Neural cell (in vitro differentiated cells): ENCODE measurements around the gene PDIA6. TPM values are rescaled to one million over a fixed set of nuclear protein-coding genes. Genes with fewer than 3 reads are reported as not detected.

ENCODE experiments used
- H2AFZ ChIP-seq: fragments of 200-600, 300-800 bp; sonication (generic), shearing (Covaris generic); 2 replicates; pipeline ENCODE4 v1.6.0; 2014; ENCODE audit warnings: low read depth, mild to moderate bottlenecking, antibody characterized with exemption, low read length, moderate library complexity
- H3F3A ChIP-seq: fragments of 200-600 bp; shearing (Covaris generic); 2 replicates; pipeline ENCODE4 v1.6.1; 2016; ENCODE audit warnings: mild to moderate bottlenecking, moderate library complexity, mixed read lengths, antibody characterized with exemption, low read length; ENCODE audit not compliant: insufficient read depth, poor library complexity, severe bottlenecking
- H3K27ac ChIP-seq: fragments of 200-600, 300-800 bp; sonication (generic), shearing (Covaris generic); 2 replicates; pipeline ENCODE4 v1.5.1; 2014; ENCODE audit warnings: mild to moderate bottlenecking, low read length, moderate library complexity
- H3K27me3 ChIP-seq: fragments of 300-800, 200-600 bp; sonication (generic), shearing (Covaris generic); 2 replicates; pipeline ENCODE4 v1.6.0; 2014; ENCODE audit warnings: mild to moderate bottlenecking, low read depth, low read length, moderate library complexity; ENCODE audit not compliant: insufficient read depth
- H3K36me3 ChIP-seq: fragments of 300-800, 200-600 bp; sonication (generic), shearing (Covaris generic); 2 replicates; pipeline ENCODE4 v1.5.1; 2014; ENCODE audit warnings: mild to moderate bottlenecking, antibody characterized with exemption, low read length, moderate library complexity; ENCODE audit not compliant: insufficient read depth
- H3K4me2 ChIP-seq: fragments of 300-800, 200-600 bp; sonication (generic), shearing (Covaris generic); 2 replicates; pipeline ENCODE4 v1.6.0; 2014; ENCODE audit warnings: mild to moderate bottlenecking, low read length
- H3K4me3 ChIP-seq: fragments of 300-800, 200-600 bp; sonication (generic), shearing (Covaris generic); 2 replicates; pipeline ENCODE4 v1.5.1; 2014; ENCODE audit warnings: mild to moderate bottlenecking, low read length, moderate library complexity
- H3K79me2 ChIP-seq: fragments of 200-600 bp; shearing (Covaris generic); replicated peaks from 2 replicates; pipeline ENCODE4 v1.6.0; 2014; ENCODE audit warnings: mild to moderate bottlenecking, low read length, moderate library complexity; ENCODE audit not compliant: insufficient read depth
- H3K9ac ChIP-seq: fragments of 300-800, 200-600 bp; sonication (generic), shearing (Covaris generic); 2 replicates; pipeline ENCODE4 v1.6.1; 2016; ENCODE audit warnings: mild to moderate bottlenecking, low read length, mixed read lengths
- H3K9me2 ChIP-seq: fragments of 200-600 bp; shearing (Covaris generic); 2 replicates; pipeline ENCODE4 v1.6.1; 2016; ENCODE audit warnings: mild to moderate bottlenecking, low read length, mixed read lengths; ENCODE audit not compliant: insufficient read depth
- H3K9me3 ChIP-seq: fragments of 200-600, 300-800 bp; sonication (generic), shearing (Covaris generic); 2 replicates; pipeline ENCODE4 v1.6.1; 2016; ENCODE audit warnings: mild to moderate bottlenecking, mixed run types, low read length, moderate library complexity, mixed read lengths
- H4K20me1 ChIP-seq: fragments of 200-600 bp; shearing (Covaris generic); 2 replicates; pipeline ENCODE4 v1.6.1; 2016; ENCODE audit warnings: mild to moderate bottlenecking, mixed run types; ENCODE audit not compliant: insufficient read depth
- CTCF ChIP-seq: fragments of 450-650 bp; IDR thresholded peaks from 2 replicates; pipeline ENCODE4 v1.5.1; 2014; ENCODE audit warnings: antibody characterized with exemption, mild to moderate bottlenecking, moderate library complexity; ENCODE audit not compliant: poor library complexity, severe bottlenecking
- EP300 ChIP-seq: fragments of 450-650 bp; conservative IDR thresholded peaks from 2 replicates; pipeline ENCODE4 v1.6.1; 2014; ENCODE audit warnings: antibody characterized with exemption, mild to moderate bottlenecking, moderate library complexity; ENCODE audit not compliant: poor library complexity, severe bottlenecking
- EZH2 ChIP-seq: fragments of 200-600, 300-800 bp; shearing (Covaris generic), sonication (generic); IDR thresholded peaks from 2 replicates; pipeline ENCODE4 v1.6.1; 2014; ENCODE audit warnings: antibody characterized with exemption, low read length, borderline replicate concordance, mild to moderate bottlenecking; ENCODE audit not compliant: insufficient read depth, poor library complexity, severe bottlenecking
- MXI1 ChIP-seq: fragments of 450-650 bp; conservative IDR thresholded peaks from 2 replicates; pipeline ENCODE4 v1.6.1; 2014; ENCODE audit warnings: antibody characterized with exemption, mild to moderate bottlenecking; ENCODE audit not compliant: poor library complexity, severe bottlenecking
- POLR2AphosphoS5 ChIP-seq: IDR thresholded peaks from 2 replicates; pipeline ENCODE4 v1.6.1; 2012
- RAD21 ChIP-seq: fragments of 450-650 bp; conservative IDR thresholded peaks from 2 replicates; pipeline ENCODE4 v1.6.1; 2014; ENCODE audit warnings: antibody characterized with exemption, mild to moderate bottlenecking, moderate library complexity
- SMC3 ChIP-seq: fragments of 450-650 bp; conservative IDR thresholded peaks from 2 replicates; pipeline ENCODE4 v1.6.1; 2014; ENCODE audit warnings: antibody characterized with exemption, mild to moderate bottlenecking, moderate library complexity; ENCODE audit not compliant: poor library complexity
- TAF1 ChIP-seq: IDR thresholded peaks from 2 replicates; pipeline ENCODE4 v1.6.1; 2012; ENCODE audit warnings: low read depth
- polyA plus RNA-seq: library from polyadenylated mRNA; depleted of rRNA; stranded (reverse); fragments of >200 nt; gene quantifications from 2 replicates; pipeline ENCODE4 v1.2.3, GENCODE V29; 2014
- TF ChIP-seq, protein P1 (sequence below): IDR thresholded peaks from 2 replicates; pipeline ENCODE4 v1.6.1; 2012; ENCODE audit warnings: borderline replicate concordance

The PDIA6 gene
- polyA plus RNA-seq, 1 donor from 2014 or later: 124 TPM

- no peaks in the 10 kb centered on the region for H3K36me3 ChIP-seq
These were observed 19.8 kb downstream of the PDIA6 start for GRCh38 chr2:10792660-10793400.

DNA sequence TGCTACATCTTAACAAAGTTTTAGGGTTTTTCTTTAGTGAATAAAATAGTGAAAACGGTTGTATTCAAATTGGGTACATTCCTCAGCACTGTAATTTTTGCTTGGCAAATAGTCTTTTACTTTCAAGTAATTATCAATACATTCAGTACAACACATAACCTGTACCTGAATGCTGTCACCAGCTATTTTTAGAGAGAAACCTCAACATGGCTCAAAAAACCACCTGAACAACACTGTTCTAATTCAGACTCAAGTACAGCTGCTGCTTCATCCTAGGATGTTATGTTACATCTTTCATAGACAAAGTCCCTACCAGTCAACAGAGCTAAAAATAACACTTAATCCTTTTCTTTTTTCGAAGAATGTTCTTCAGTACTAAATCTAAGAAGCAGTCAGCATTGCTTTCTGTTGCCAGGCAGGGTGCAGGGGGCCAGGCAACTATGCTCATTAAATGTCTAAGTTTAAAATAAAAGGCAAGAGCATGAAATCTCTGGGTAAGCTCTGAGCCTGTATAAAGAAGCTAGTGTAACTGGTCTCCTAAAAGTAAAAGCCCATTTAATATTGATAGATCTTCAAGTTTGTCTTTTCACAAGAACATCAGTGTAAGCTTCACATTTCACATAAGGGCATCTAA lies 20.5 kb downstream of the PDIA6 start:
- H4K20me1 ChIP-seq: no peaks in the 10 kb centered on the region

More at GRCh38 chr2:10792660-10793400, 19.8 kb downstream of the PDIA6 start:
- Histone ChIP-seq H3K79me2 (no peaks in the 10 kb centered on the region), H3K27ac (no peak overlapping the region), H3K4me3 (no peak overlapping the region), H3K9ac (no peak overlapping the region), H2AFZ (no peak overlapping the region), H3K27me3 (no peaks in the 10 kb centered on the region), H3K9me2 (no peaks in the 10 kb centered on the region), H3K9me3 (no peaks in the 10 kb centered on the region), H4K20me1 (no peaks in the 10 kb centered on the region), H3F3A (no peaks in the 10 kb centered on the region), H3K4me2 (no peak overlapping the region)
- TF ChIP-seq, protein P1, sequence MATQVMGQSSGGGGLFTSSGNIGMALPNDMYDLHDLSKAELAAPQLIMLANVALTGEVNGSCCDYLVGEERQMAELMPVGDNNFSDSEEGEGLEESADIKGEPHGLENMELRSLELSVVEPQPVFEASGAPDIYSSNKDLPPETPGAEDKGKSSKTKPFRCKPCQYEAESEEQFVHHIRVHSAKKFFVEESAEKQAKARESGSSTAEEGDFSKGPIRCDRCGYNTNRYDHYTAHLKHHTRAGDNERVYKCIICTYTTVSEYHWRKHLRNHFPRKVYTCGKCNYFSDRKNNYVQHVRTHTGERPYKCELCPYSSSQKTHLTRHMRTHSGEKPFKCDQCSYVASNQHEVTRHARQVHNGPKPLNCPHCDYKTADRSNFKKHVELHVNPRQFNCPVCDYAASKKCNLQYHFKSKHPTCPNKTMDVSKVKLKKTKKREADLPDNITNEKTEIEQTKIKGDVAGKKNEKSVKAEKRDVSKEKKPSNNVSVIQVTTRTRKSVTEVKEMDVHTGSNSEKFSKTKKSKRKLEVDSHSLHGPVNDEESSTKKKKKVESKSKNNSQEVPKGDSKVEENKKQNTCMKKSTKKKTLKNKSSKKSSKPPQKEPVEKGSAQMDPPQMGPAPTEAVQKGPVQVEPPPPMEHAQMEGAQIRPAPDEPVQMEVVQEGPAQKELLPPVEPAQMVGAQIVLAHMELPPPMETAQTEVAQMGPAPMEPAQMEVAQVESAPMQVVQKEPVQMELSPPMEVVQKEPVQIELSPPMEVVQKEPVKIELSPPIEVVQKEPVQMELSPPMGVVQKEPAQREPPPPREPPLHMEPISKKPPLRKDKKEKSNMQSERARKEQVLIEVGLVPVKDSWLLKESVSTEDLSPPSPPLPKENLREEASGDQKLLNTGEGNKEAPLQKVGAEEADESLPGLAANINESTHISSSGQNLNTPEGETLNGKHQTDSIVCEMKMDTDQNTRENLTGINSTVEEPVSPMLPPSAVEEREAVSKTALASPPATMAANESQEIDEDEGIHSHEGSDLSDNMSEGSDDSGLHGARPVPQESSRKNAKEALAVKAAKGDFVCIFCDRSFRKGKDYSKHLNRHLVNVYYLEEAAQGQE: no peak
- no peak for TF ChIP-seq POLR2AphosphoS5

More for the DNA sequence above, 20.5 kb downstream of the PDIA6 start:
- Histone ChIP-seq H3K27me3 (no peaks in the 10 kb centered on the region), H3K4me2 (no peak overlapping the region), H3K79me2 (no peaks in the 10 kb centered on the region), H3K27ac (no peak overlapping the region), H3K4me3 (no peak overlapping the region), H2AFZ (no peak overlapping the region), H3K36me3 (no peaks in the 10 kb centered on the region), H3K9me2 (no peaks in the 10 kb centered on the region), H3F3A (no peaks in the 10 kb centered on the region), H3K9me3 (no peaks in the 10 kb centered on the region), H3K9ac (no peak overlapping the region)
- TF ChIP-seq TAF1 (no peak), RAD21 (no peak), CTCF (no peak), POLR2AphosphoS5 (no peak), SMC3 (no peak), MXI1 (no peak), EZH2 (no peak), EP300 (no peak)
- TF ChIP-seq, protein P1: no peak
